Muscle layer of duodenum (tissue), 2 donors: ENCODE measurements around the gene SHISA7.

ENCODE experiments used
- H3K27ac ChIP-seq: one replicate; pipeline ENCODE4 v1.7.0; 2013; ENCODE audit warnings: mild to moderate bottlenecking, low read length
- H3K27me3 ChIP-seq: one replicate; pipeline ENCODE4 v1.7.0; 2013; ENCODE audit warnings: low read depth, mild to moderate bottlenecking, control low read depth, low read length
- H3K36me3 ChIP-seq, 2 donors: one replicate each; pipeline ENCODE4 v1.7.0; 2013; ENCODE audit warnings: low read length in 2 of 2, control low read depth in 1 of 2, mild to moderate bottlenecking in 1 of 2; ENCODE audit not compliant: insufficient read depth in 2 of 2, control insufficient read depth in 1 of 2
- H3K4me1 ChIP-seq, 2 donors: one replicate each; pipeline ENCODE4 v1.7.0; 2013; ENCODE audit warnings: low read length in 2 of 2, mild to moderate bottlenecking in 2 of 2, control low read depth in 1 of 2, moderate library complexity in 1 of 2; ENCODE audit not compliant: insufficient read depth in 2 of 2, control insufficient read depth in 1 of 2
- H3K4me3 ChIP-seq, 2 donors: one replicate each; pipeline ENCODE4 v1.7.0; 2013; ENCODE audit warnings: low read length in 2 of 2, low read depth in 1 of 2, mild to moderate bottlenecking in 1 of 2
- H3K9me3 ChIP-seq, 2 donors: one replicate each; pipeline ENCODE4 v1.7.0; 2013; ENCODE audit warnings: low read length in 2 of 2, control low read depth in 1 of 2, mild to moderate bottlenecking in 1 of 2; ENCODE audit not compliant: control insufficient read depth in 1 of 2
- donor health status: healthy.

Gene SHISA7

GRCh38 chr19:55459950-55460657, 17.0 kb upstream of the SHISA7 start:
- peaks cover 5 to 25% of the 10 kb centered on the region in 2 donors for H3K4me1 ChIP-seq
- H3K4me3 ChIP-seq, result peak overlapping the region; percentile 66 to 93
- H3K9me3 ChIP-seq, result no peaks in the 10 kb centered on the region
- H3K27me3 ChIP-seq, result no peaks in the 10 kb centered on the region
- H3K27ac ChIP-seq, result peak overlapping the region; percentile 54
- H3K36me3 ChIP-seq, result peaks cover 0 to 12% of the 10 kb centered on the region in 2 donors

- H3K4me1 ChIP-seq, result peaks cover 5 to 25% of the 10 kb centered on the region in 2 donors
- no peaks in the 10 kb centered on the region for H3K27me3 ChIP-seq
- H3K4me3 ChIP-seq, result peak overlapping the region in 1 of 2 donors; percentile 93
- no peaks in the 10 kb centered on the region for H3K9me3 ChIP-seq
- H3K27ac ChIP-seq, result peak overlapping the region; percentile 54
- peaks cover 0 to 14% of the 10 kb centered on the region in 2 donors for H3K36me3 ChIP-seq
Observed at GRCh38 chr19:55459551-55459949, 16.4 kb upstream of the SHISA7 start.

DNA sequence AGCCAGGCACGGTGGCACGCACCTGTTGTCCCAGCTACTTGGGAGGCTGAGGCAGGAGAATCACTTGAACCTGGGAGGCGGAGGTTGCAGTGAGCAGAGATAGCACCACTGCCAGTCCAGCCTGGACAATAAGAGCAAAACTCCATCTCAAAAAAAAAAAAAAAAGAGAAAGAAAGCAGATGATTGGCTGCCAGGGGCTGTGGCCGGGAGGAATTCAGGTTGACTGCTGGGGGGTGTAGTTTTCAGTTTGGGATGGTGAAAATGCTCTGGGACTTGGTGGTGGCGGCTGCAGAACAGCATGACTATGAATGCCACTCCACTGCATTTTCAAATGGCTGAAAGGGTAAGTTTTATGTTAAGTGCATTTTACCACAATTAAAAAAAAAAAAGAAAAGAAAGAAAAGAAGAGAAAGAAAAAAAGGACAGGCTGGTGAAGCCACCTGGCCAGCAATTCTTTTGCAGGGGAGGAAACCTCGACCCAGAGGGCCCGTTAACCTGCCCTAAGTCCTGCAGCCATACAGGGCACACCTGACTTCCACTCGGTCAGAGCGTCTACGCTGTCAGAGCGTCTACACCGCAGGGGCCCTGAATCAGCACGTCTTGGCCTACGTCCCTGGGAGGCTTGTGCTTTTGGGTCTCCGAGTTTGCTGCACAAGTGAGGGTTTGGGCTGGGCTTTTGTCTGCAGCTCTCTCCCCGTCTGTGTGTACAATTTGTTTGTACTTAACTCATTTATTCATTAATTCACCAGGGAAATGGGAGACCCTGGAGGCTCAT, 14.8 kb upstream of the SHISA7 start:
- Histone ChIP-seq H3K27ac (no peak overlapping the region), H3K4me3 (no peak overlapping the region), H3K9me3 (no peaks in the 10 kb centered on the region), H3K27me3 (no peaks in the 10 kb centered on the region), H3K4me1 (peaks cover 5 to 25% of the 10 kb centered on the region in 2 donors), H3K36me3 (peaks cover 0 to 22% of the 10 kb centered on the region in 2 donors)

DNA sequence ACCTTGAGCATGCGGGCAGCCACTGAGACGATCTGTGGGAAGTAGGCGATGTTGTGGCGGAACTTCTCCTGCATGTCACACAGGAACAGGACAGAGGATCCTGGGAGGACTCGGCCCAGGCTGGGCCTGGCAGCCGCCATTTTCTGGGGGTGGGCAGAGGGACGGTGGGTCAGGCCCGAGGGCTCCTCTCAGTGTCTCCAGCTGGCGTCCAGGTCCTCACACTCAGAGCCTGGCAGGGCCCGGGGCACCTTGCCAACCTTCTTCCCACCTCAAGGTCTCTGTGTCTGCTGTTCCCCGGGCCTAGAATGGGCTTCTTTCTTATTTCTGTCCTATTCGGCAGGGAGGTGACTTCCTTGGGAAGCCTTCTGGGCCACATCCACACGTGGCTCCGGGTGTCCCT, 13.2 kb upstream of the SHISA7 start:
- Histone ChIP-seq H3K27ac (no peak overlapping the region), H3K4me3 (no peak overlapping the region), H3K36me3 (peaks cover 0 to 22% of the 10 kb centered on the region in 2 donors), H3K9me3 (no peaks in the 10 kb centered on the region), H3K4me1 (peaks cover 5 to 29% of the 10 kb centered on the region in 2 donors), H3K27me3 (peaks cover 6% of the 10 kb centered on the region)

DNA sequence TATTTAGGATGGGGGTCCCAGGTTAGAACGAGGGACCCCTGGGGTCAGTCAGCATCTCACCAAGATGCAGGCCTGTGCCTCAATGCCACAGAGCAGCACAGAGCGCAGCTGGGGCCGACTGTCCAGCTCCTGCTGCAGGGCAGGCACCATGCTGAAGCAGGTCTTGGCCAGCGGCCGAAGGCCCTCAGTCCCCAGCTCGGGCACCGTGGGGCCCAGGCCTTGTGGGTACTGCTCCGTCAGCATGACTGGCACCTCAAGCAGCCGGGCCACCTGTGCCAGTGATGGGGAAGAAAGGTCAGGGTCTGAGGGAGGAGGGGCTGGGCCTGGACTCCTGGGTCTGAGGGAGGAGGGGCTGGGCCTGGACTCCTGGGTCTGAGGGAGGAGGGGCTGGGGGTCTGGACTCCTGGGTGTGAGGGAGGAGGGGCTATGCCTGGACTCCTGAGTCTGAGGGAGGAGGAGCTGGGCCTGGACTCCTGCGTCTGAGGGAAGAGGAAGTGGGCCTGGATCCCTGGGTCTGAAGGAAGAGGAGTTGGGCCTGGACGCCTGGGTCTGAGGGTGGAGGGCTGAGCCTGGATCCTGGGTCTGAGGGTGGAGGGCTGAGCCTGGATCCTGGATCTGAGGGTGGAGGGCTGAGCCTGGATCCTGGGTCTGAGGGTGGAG, 12.6 kb upstream of the SHISA7 start:
- Histone ChIP-seq H3K9me3 (no peaks in the 10 kb centered on the region), H3K27me3 (peaks cover 8% of the 10 kb centered on the region), H3K4me1 (peaks cover 5 to 27% of the 10 kb centered on the region in 2 donors), H3K36me3 (peaks cover 0 to 22% of the 10 kb centered on the region in 2 donors), H3K4me3 (no peak overlapping the region), H3K27ac (no peak overlapping the region)

DNA sequence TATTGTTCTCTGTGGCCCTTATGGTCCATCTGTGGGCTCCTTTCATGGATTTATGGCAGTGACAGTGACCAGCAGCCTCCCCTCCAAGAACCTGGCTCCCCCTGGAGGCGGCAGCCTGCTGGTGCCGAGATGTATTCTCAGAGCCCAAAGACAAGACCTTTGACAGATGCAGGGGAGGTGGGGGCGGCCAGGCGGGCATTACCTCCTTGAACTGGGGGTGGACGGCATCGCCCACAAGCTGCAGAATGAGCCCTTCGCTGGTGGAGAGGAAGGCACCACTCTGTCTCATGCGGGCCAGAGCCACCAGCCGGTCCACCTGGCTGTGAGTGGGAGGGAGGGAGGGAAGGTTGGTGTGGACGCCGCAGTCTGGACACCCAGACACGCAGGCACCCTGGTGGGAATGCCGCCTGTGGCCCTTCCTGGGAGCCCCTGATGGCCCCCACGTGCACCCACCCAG, 11.7 kb upstream of the SHISA7 start:
- H3K4me1 ChIP-seq, result peaks cover 0 to 18% of the 10 kb centered on the region in 2 donors
- no peaks in the 10 kb centered on the region for H3K9me3 ChIP-seq
- peaks cover 14% of the 10 kb centered on the region for H3K27me3 ChIP-seq
- no peak overlapping the region for H3K27ac ChIP-seq
- H3K4me3 ChIP-seq, result no peak overlapping the region
- H3K36me3 ChIP-seq, result peaks cover 0 to 22% of the 10 kb centered on the region in 2 donors

DNA sequence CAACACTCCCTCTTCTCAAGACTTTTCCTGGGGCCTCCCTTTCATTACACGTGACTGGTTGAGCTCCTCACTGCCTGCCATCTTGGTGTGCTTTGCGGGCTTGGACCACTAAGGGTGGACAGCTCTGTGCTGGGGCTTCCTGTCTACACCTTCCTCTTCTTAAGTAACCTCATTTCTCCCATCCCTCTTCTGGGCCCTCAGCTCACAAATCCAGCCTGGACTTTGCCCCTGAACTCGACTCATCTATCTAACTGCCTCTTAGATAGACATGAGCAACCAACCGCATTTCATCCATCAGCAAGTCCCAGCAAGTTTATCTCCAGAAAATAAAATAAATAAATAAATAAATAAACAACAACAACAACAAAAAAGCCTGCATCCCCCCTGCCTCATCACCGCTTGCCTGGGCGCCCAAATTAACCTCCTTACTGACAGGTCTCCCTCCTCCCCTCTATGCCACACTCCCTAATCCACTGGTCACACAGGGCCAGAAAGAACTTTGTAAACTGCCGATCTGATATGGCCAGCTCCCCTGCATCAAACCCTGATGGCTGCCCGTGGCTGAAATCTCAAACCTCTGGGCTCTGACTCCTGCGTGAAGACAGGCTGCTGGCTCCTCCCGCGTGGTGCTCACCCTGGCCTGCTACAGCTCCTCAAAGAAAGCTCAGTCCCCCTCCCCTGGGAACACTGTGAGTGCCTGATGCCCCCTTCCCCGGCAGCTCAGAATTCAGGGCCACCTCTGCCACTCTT, 10.6 kb upstream of the SHISA7 start:
- Histone ChIP-seq H3K27ac (no peak overlapping the region), H3K36me3 (peaks cover 0 to 22% of the 10 kb centered on the region in 2 donors), H3K4me1 (peaks cover 0 to 13% of the 10 kb centered on the region in 2 donors), H3K4me3 (no peak overlapping the region), H3K9me3 (no peaks in the 10 kb centered on the region), H3K27me3 (peaks cover 24% of the 10 kb centered on the region)

DNA sequence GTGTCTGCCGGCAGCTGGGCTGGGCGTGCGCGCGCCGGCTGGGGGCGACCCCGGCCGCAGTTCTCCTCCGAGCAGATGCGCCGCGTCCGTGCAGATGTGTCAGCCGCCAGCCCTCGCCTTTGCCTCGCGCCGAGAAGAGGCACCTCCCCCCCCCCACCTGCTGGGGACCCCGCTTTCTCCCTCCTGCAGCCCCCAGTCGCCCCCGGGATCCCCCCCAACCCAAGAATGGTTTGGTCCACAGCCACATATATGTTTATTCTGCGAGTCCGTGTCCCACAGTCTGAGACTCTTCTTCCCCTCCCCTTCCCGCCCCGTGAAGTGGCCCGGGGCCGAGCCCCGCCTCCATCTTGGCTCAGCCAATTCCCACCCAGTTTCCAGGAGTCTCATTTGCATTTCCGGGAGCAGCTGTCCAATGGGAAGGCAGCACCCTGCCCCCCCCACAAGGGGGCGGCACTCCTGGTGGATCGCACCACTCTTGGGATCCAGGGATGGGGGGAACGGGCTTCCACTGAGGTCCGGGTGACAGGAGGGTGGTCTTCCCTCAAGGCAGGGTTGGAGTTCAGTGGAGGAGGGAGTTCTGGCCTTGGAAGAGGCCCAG, 9.7 kb upstream of the SHISA7 start:
- Histone ChIP-seq H3K27ac (no peak overlapping the region), H3K4me3 (no peak overlapping the region), H3K9me3 (no peaks in the 10 kb centered on the region), H3K36me3 (peaks cover 0 to 22% of the 10 kb centered on the region in 2 donors), H3K4me1 (peaks cover 0 to 13% of the 10 kb centered on the region in 2 donors), H3K27me3 (peaks cover 24% of the 10 kb centered on the region)

- no peak overlapping the region for H3K27ac ChIP-seq
- H3K4me3 ChIP-seq, result peak overlapping the region in 1 of 2 donors; percentile 35
- H3K36me3 ChIP-seq, result peaks cover 0 to 22% of the 10 kb centered on the region in 2 donors
- peaks cover 0 to 13% of the 10 kb centered on the region in 2 donors for H3K4me1 ChIP-seq
- H3K9me3 ChIP-seq, result no peaks in the 10 kb centered on the region
- peaks cover 26% of the 10 kb centered on the region for H3K27me3 ChIP-seq
Observed at GRCh38 chr19:55451965-55452748, 9.1 kb upstream of the SHISA7 start.
